Mesenchymal stem cell (in vitro differentiated cells and primary cell): ENCODE measurements around the gene FAM83E.

Source experiments
- DNase-seq: peaks from one replicate; pipeline ENCODE4 v3.0.0-alpha.2; 2013
- H2AFZ ChIP-seq: one replicate; pipeline ENCODE4 v1.6.1; 2013; ENCODE audit warnings: low read depth, mild to moderate bottlenecking, control low read depth, inconsistent platforms, low read length, moderate library complexity
- H2AK5ac ChIP-seq: 2 replicates; pipeline ENCODE4 v1.6.1; 2013; ENCODE audit warnings: low read length, moderate library complexity, mild to moderate bottlenecking, inconsistent platforms; ENCODE audit not compliant: severe bottlenecking
- H2BK120ac ChIP-seq: one replicate; pipeline ENCODE4 v1.6.1; 2013; ENCODE audit warnings: low read depth, mild to moderate bottlenecking, inconsistent platforms, low read length, moderate library complexity
- H2BK12ac ChIP-seq, 2 experiments: one replicate each; pipeline ENCODE4 v1.6.1; 2013; ENCODE audit warnings: inconsistent platforms in 2 of 2, low read length in 2 of 2, mild to moderate bottlenecking in 2 of 2, moderate library complexity in 2 of 2, control low read depth in 1 of 2
- H2BK15ac ChIP-seq: one replicate; pipeline ENCODE4 v1.6.1; 2013; ENCODE audit warnings: mild to moderate bottlenecking, low read depth, inconsistent platforms; ENCODE audit not compliant: poor library complexity, severe bottlenecking
- H2BK5ac ChIP-seq: 2 replicates; pipeline ENCODE4 v1.6.1; 2013; ENCODE audit warnings: low read depth, mild to moderate bottlenecking, low read length, control low read depth, inconsistent platforms; ENCODE audit not compliant: poor library complexity, severe bottlenecking
- H3K14ac ChIP-seq, 2 experiments: one replicate each; pipeline ENCODE4 v1.6.1; 2013; ENCODE audit warnings: inconsistent platforms in 2 of 2, low read length in 2 of 2, control low read depth in 1 of 2, mild to moderate bottlenecking in 1 of 2, moderate library complexity in 1 of 2
- H3K18ac ChIP-seq, 2 experiments: one replicate each; pipeline ENCODE4 v1.6.1; 2013; ENCODE audit warnings: inconsistent platforms in 2 of 2, low read length in 2 of 2, control low read depth in 1 of 2, low read depth in 1 of 2, mild to moderate bottlenecking in 1 of 2
- H3K23ac ChIP-seq, 2 experiments: one replicate each; pipeline ENCODE4 v1.6.1; 2013; ENCODE audit warnings: inconsistent platforms in 2 of 2, low read length in 2 of 2, mild to moderate bottlenecking in 2 of 2, moderate library complexity in 2 of 2, control low read depth in 1 of 2
- H3K27ac ChIP-seq: 2 replicates; pipeline ENCODE4 v1.5.1; 2013; ENCODE audit warnings: mild to moderate bottlenecking, moderate library complexity, low read length, control low read depth, inconsistent platforms; ENCODE audit not compliant: poor library complexity, severe bottlenecking
- H3K27me3 ChIP-seq, 2 experiments: 2 replicates each; pipeline versions ENCODE4 v1.6.1 to v1.7.0; 2013; ENCODE audit warnings: low read length in 2 of 2, mild to moderate bottlenecking in 2 of 2, moderate library complexity in 2 of 2, control low read depth in 1 of 2, inconsistent platforms in 1 of 2; ENCODE audit not compliant: control insufficient read depth in 1 of 2, insufficient read depth in 1 of 2
- H3K36me3 ChIP-seq, 2 experiments: 2 replicates each; pipeline versions ENCODE4 v1.6.1 to v1.7.0; 2013; ENCODE audit warnings: low read length in 2 of 2, control low read depth in 1 of 2, inconsistent platforms in 1 of 2, low read depth in 1 of 2, mild to moderate bottlenecking in 1 of 2; ENCODE audit not compliant: insufficient read depth in 2 of 2, control insufficient read depth in 1 of 2
- H3K4ac ChIP-seq, 2 experiments: one replicate each; pipeline ENCODE4 v1.6.1; 2013; ENCODE audit warnings: inconsistent platforms in 2 of 2, low read length in 2 of 2, mild to moderate bottlenecking in 2 of 2, moderate library complexity in 2 of 2, control low read depth in 1 of 2, low read depth in 1 of 2
- H3K4me1 ChIP-seq: 2 replicates; pipeline ENCODE4 v1.6.1; 2013; ENCODE audit warnings: low read depth, low read length, control low read depth; ENCODE audit not compliant: control insufficient read depth, insufficient read depth
- H3K4me2 ChIP-seq: 2 replicates; pipeline ENCODE4 v1.6.1; 2013; ENCODE audit warnings: low read length, mild to moderate bottlenecking, inconsistent platforms; ENCODE audit not compliant: poor library complexity, severe bottlenecking
- H3K4me3 ChIP-seq, 2 experiments: 2 replicates each; pipeline versions ENCODE4 v1.5.1 to v1.7.0; 2013; ENCODE audit warnings: low read length in 2 of 2, mild to moderate bottlenecking in 2 of 2, control low read depth in 1 of 2, low read depth in 1 of 2; ENCODE audit not compliant: insufficient read depth in 1 of 2
- H3K79me1 ChIP-seq: replicated peaks from 2 replicates; pipeline ENCODE4 v1.6.1; 2013; ENCODE audit warnings: mild to moderate bottlenecking, control low read depth, low read length, inconsistent platforms; ENCODE audit not compliant: poor library complexity, severe bottlenecking
- H3K9ac ChIP-seq: 2 replicates; pipeline ENCODE4 v1.7.0; 2013; ENCODE audit warnings: mild to moderate bottlenecking, low read length, moderate library complexity
- H3K9me3 ChIP-seq: 2 replicates; pipeline ENCODE4 v1.7.0; 2013; ENCODE audit warnings: mild to moderate bottlenecking, low read length; ENCODE audit not compliant: control insufficient read depth
- H4K8ac ChIP-seq: one replicate; pipeline ENCODE4 v1.6.1; 2013; ENCODE audit warnings: inconsistent platforms, mild to moderate bottlenecking, low read length, moderate library complexity
- H4K91ac ChIP-seq: one replicate; pipeline ENCODE4 v1.6.1; 2013; ENCODE audit warnings: mild to moderate bottlenecking, low read length, inconsistent platforms
- WGBS: methylation state at CpG from one replicate; pipeline ENCODE4 v1.1.7; 2013; ENCODE audit warnings: mixed read lengths; 5-methylcytosine and 5-hydroxymethylcytosine counted together

Gene FAM83E

GRCh38 chr19:48648134-48648533 lies 33.3 kb upstream of the FAM83E start:
- H2AFZ ChIP-seq, result no peak overlapping the region
- no peak overlapping the region for H2AK5ac ChIP-seq
- H2BK5ac ChIP-seq, result no peak overlapping the region
- H3K14ac ChIP-seq, result no peak overlapping the region
- 77% methylated on average over 2 of the region's 2 CpGs for WGBS
- H3K4ac ChIP-seq, result no peak overlapping the region
- H3K4me1 ChIP-seq, result peaks cover 26% of the 10 kb centered on the region
- H3K23ac ChIP-seq, result no peak overlapping the region
- H3K79me1 ChIP-seq, result no peaks in the 10 kb centered on the region
- no peak overlapping the region for H4K91ac ChIP-seq
- H4K8ac ChIP-seq, result no peak overlapping the region
- H3K36me3 ChIP-seq, result no peaks in the 10 kb centered on the region
- no peak overlapping the region for H3K4me3 ChIP-seq
- no peak overlapping the region for H3K4me2 ChIP-seq
- H2BK12ac ChIP-seq, result no peak overlapping the region
- H3K18ac ChIP-seq, result no peak overlapping the region
- H3K27ac ChIP-seq, result no peak overlapping the region
- no peaks in the 10 kb centered on the region for H3K9me3 ChIP-seq
- no peak overlapping the region for H2BK120ac ChIP-seq
- H3K9ac ChIP-seq, result no peak overlapping the region
- no peaks in the 10 kb centered on the region for H3K27me3 ChIP-seq
- H2BK15ac ChIP-seq, result no peak overlapping the region
- DNase-seq, result no peak

DNA sequence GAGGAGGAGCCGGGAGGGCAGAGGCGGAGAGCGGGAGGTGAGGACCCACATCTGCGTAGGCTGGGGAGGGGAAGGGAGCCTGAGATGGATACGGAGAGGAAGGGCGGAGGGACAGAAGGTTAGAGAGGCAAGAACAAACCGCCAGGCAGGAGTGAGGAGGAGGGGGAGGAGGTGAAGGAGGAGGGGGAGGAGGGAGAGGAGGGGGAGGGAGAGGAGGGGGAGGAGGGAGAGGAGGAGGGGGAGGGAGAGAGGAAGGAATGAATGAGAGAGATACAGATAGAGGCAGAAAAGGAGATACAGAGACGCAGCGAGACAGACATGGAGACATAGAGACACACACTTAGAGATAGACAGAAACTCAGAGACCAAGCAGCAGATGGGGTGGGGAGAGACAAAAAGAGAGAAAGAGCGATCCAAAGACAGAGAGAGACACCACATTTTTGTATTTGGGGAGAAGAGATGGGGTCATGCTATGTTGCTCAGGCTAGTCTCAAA lies 31.9 kb upstream of the FAM83E start:
- no peaks in the 10 kb centered on the region for H3K9me3 ChIP-seq
- no peak for DNase-seq
- H2BK12ac ChIP-seq, result peak overlapping the region in 1 of 2 experiments; percentile 77
- no peak overlapping the region for H3K27ac ChIP-seq
- H3K4me2 ChIP-seq, result peak overlapping the region; percentile 89
- H3K9ac ChIP-seq, result peak overlapping the region; percentile 39
- H3K18ac ChIP-seq, result peak overlapping the region in 1 of 2 experiments; percentile 46
- peak overlapping the region in 1 of 2 experiments; percentile 79 for H3K4ac ChIP-seq
- peaks cover 24% of the 10 kb centered on the region for H3K4me1 ChIP-seq
- H4K8ac ChIP-seq, result no peak overlapping the region
- no peak overlapping the region for H2AFZ ChIP-seq
- H3K4me3 ChIP-seq, result peak overlapping the region in 1 of 2 experiments; percentile 80
- no peaks in the 10 kb centered on the region for H3K79me1 ChIP-seq
- 44% methylated on average over 2 of the region's 10 CpGs for WGBS
- no peaks in the 10 kb centered on the region for H3K36me3 ChIP-seq
- no peak overlapping the region for H3K23ac ChIP-seq
- H2BK15ac ChIP-seq, result no peak overlapping the region
- no peaks in the 10 kb centered on the region for H3K27me3 ChIP-seq
- no peak overlapping the region for H2BK5ac ChIP-seq
- peak overlapping the region; percentile 68 for H2AK5ac ChIP-seq
- H2BK120ac ChIP-seq, result no peak overlapping the region
- H3K14ac ChIP-seq, result no peak overlapping the region
- no peak overlapping the region for H4K91ac ChIP-seq

GRCh38 chr19:48646001-48646721 lies 31.3 kb upstream of the FAM83E start, which contains the start of gene CA11:
CA11 (minus strand) TSS chr19:48646187; CDS start chr19:48645632, 555 bp downstream.
- Histone ChIP-seq H3K4ac (peak within 1 kb of the TSS in 1 of 2 experiments; percentile 95), H2BK12ac (peak within 1 kb of the TSS; percentile 6 to 97), H3K4me1 (peaks cover 24% of the 10 kb centered on the region), H3K27ac (peak within 1 kb of the TSS; percentile 73), H3K4me2 (peak within 1 kb of the TSS; percentile 89), H3K4me3 (peak within 1 kb of the TSS; percentile 58 to 80), H3K36me3 (no peaks in the 10 kb centered on the region), H2AK5ac (peak within 1 kb of the TSS; percentile 68), H2AFZ (peak within 1 kb of the TSS; percentile 92), H3K9me3 (no peaks in the 10 kb centered on the region), H3K79me1 (no peaks in the 10 kb centered on the region), H2BK120ac (peak within 1 kb of the TSS; percentile 54), H2BK15ac (peak within 1 kb of the TSS; percentile 99), H3K23ac (peak within 1 kb of the TSS in 1 of 2 experiments; percentile 2), H3K14ac (peak within 1 kb of the TSS in 1 of 2 experiments; percentile 76), H3K9ac (peak within 1 kb of the TSS; percentile 53), H4K8ac (peak within 1 kb of the TSS; percentile 94), H3K18ac (peak within 1 kb of the TSS; percentile 58 to 98), H3K27me3 (no peaks in the 10 kb centered on the region), H2BK5ac (peak within 1 kb of the TSS; percentile 76), H4K91ac (peak within 1 kb of the TSS; percentile 47)
- under 1% methylated on average over 27 of the region's 33 CpGs for WGBS
- peak; percentile 89 for DNase-seq

- no peak overlapping the region for H2BK5ac ChIP-seq
- peaks cover 24% of the 10 kb centered on the region for H3K4me1 ChIP-seq
- peak overlapping the region; percentile 99 for H2BK15ac ChIP-seq
- H3K79me1 ChIP-seq, result no peaks in the 10 kb centered on the region
- H3K4me2 ChIP-seq, result peak overlapping the region; percentile 89
- H3K14ac ChIP-seq, result peak overlapping the region in 1 of 2 experiments; percentile 76
- H3K23ac ChIP-seq, result peak overlapping the region in 1 of 2 experiments; percentile 2
- peak overlapping the region; percentile 52 for H2BK120ac ChIP-seq
- WGBS, result 1% methylated on average over 6 of the region's 6 CpGs
- peak overlapping the region; percentile 47 for H4K91ac ChIP-seq
- H3K27ac ChIP-seq, result peak overlapping the region; percentile 73
- DNase-seq, result no peak
- H4K8ac ChIP-seq, result peak overlapping the region; percentile 94
- peak overlapping the region; percentile 6 to 92 for H2BK12ac ChIP-seq
- peak overlapping the region; percentile 41 for H2AK5ac ChIP-seq
- peak overlapping the region; percentile 48 to 98 for H3K18ac ChIP-seq
- H3K27me3 ChIP-seq, result no peaks in the 10 kb centered on the region
- peak overlapping the region; percentile 39 for H3K9ac ChIP-seq
- peak overlapping the region in 1 of 2 experiments; percentile 95 for H3K4ac ChIP-seq
- no peaks in the 10 kb centered on the region for H3K9me3 ChIP-seq
- peak overlapping the region; percentile 58 to 80 for H3K4me3 ChIP-seq
- H2AFZ ChIP-seq, result peak overlapping the region; percentile 92
- H3K36me3 ChIP-seq, result no peaks in the 10 kb centered on the region
Observed at GRCh38 chr19:48645620-48646000, 30.7 kb upstream of the FAM83E start.
